ENCODE results near the gene BMAL2.

Gene BMAL2

DNA sequence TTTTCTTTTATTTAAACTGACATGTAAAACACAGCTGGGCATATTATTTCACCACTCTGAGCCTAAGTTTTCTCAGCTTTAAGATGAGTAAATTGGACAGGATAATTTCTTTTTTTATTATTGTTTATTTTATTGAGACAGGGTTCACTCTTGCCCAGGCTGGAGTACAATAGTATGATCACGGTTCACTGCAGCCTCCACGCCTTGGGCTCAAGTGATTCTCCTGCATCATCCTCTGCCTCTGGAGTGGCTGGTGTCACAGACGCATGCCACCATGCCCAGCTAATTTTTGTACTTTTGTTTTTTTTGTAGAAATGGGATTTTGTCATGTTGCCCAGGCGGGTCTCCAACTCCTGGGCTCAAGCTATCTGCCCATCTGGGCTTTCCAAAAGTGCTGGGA, 12.7 kb downstream of the BMAL2 start:
- no peak overlapping the region for H3K4me3 ChIP-seq (ENCODE audit: low read length)
- no peak for DNase-seq (ENCODE audit: low read depth, low spot score)

DNA sequence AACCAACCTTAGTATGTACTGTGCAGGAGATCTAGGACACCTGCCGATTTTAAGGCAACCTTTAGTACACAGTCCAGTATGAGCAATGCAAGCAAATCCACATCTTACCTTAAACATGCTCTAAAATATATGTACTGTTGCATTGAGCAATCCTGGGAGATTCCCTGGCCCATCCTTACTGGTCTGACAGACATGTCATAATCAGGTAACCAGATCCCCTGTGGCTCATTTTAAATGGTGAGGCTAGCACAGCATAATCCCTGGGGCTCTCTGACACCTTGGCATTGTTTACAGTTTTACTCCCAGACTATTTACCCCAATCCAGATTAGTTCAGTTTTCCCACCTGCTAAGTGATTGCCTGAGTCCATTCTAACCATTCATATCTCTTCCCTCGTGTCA, 15.1 kb downstream of the BMAL2 start:
- no peak overlapping the region for H3K4me3 ChIP-seq (ENCODE audit: low read length)
- DNase-seq (ENCODE audit: low read depth, low spot score) = no peak

GRCh38 chr12:27351476-27351875, 18.8 kb downstream of the BMAL2 start:
- DNase-seq (ENCODE audit: low read depth, low spot score) = no peak
- no peak overlapping the region for H3K4me3 ChIP-seq (ENCODE audit: low read length)

DNA sequence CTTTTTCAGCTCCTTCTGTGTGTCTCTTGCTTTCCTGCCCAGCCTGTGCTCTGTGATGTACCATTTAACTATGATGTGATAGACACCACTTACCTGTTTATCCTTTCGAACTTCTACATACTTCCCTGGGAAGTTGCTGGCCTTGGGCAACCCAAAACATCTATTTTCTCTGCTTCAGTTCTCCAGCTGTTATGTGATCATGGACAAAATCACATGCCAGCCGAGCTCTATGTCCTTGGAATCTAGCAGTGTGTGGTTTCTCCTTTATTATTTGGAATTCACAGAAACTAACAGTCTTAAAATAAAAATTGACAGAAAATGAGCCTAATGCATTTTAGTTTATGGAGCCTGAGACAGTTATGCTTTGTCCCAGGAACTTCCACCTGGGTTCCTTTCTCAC, 22.9 kb downstream of the BMAL2 start:
- DNase-seq (ENCODE audit: low read depth, low spot score) = no peak
- H3K4me3 ChIP-seq (ENCODE audit: low read length) = no peak overlapping the region

- H3K4me3 ChIP-seq (ENCODE audit: low read length) = no peak overlapping the region
- DNase-seq (ENCODE audit: low read depth, low spot score) = no peak
Observed at GRCh38 chr12:27355979-27356378, 23.3 kb downstream of the BMAL2 start.

DNA sequence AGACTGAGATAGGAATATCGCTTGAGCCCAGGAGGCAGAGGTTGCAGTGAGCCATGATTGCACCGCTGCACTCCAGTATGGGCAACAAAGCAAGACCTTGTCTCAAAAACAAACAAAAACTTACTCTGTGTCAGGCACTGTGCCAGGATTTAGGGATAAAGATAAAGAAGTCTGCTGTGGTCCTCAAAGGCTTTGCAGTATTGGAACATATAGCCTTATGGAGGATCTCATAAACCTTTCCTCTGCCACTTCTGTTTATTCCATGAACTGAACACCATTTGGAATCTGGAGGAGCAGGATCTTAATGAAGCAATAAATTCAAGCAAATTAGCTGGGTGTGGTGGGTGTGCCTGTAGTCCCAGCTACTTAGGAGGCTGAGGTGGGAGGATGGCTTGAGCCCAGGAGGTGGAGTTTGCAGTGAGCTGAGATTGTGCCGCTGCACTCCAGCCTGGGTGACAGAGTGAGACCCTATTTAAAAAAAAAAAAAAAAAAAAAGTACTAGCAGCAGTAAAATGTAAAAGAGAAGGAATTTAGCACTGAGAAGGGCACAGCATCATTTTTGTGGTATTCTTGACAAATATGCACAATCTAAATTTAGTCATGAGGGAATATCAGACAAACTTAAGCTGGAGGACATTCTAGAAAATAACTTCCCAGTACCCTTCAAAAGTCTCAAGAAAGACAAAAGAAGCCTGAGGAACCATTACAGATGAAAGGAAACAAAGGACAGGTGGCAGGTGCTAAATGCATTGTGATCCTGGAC, 27.1 kb downstream of the BMAL2 start:
- DNase-seq (ENCODE audit: low read depth, low spot score) = no peak
- H3K4me3 ChIP-seq (ENCODE audit: low read length) = no peak overlapping the region

DNA sequence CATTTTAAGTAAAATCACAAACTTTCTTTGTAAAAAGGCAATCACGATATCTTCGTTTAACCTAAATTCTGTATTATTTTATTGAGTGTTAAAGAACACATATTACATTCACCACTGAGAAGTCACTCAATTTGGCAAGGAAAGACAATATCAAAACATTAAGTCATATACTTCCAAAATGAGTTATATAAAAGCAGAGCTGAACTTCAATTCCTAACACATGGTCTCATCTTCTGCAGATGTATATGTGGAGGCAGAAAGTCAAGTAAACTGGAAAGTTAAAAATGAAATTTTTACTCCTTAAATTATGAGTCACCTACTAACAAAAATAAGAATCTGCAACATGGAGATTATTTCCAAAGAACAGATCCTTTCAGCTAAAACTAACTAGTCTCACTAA, 28.7 kb downstream of the BMAL2 start:
- no peak overlapping the region for H3K4me3 ChIP-seq (ENCODE audit: low read length)
- no peak for DNase-seq (ENCODE audit: low read depth, low spot score)

- no peak overlapping the region for H3K4me3 ChIP-seq (ENCODE audit: low read length)
- DNase-seq (ENCODE audit: low read depth, low spot score) = no peak
Observed at GRCh38 chr12:27366621-27367020, 34.0 kb downstream of the BMAL2 start.

DNA sequence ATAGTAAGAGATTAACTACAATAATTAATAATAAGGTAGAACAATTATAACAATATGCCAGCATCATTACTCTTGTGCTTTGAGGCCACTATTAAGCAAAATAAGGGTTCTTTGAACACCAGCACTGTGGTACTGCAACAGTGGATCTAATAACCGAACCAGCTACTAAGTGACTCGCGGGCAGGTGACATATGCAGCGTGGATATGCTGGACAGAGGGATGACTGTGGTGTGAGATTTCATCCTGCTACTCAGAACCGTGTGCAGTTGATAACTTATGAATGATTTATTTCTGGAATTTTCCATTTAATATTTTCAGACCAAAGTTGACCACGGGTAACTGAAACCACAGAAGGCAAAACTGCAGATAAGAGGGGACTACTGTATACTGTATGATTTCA, 34.4 kb downstream of the BMAL2 start:
- DNase-seq (ENCODE audit: low read depth, low spot score) = no peak

GRCh38 chr12:27382171-27382795, 49.6 kb downstream of the BMAL2 start:
- no peak overlapping the region for H3K4me3 ChIP-seq (ENCODE audit: low read length)
- no peak for DNase-seq (ENCODE audit: low read depth, low spot score)

More for the DNA sequence above, 34.4 kb downstream of the BMAL2 start:
- H3K4me3 ChIP-seq (ENCODE audit: low read length) = no peak overlapping the region

Measured in Jurkat, Clone E6-1 (cell line).